GM12864 (cell line): ENCODE results near the gene PPARA.
A peak's percentile ranks its signal among the peaks of the same experiment; 100 is the strongest.

ENCODE experiments used
- DNase-seq: peaks from one replicate; pipeline ENCODE4 v3.0.0-alpha.2; 2011; ENCODE audit warnings: low read depth
- H3K4me3 ChIP-seq: 2 replicates; pipeline ENCODE4 v1.5.1; 2011; ENCODE audit warnings: mild to moderate bottlenecking, low read depth, low read length, control low read depth
- CTCF ChIP-seq: IDR thresholded peaks from 2 replicates; pipeline ENCODE4 v1.5.1; 2011; ENCODE audit warnings: low read depth, mild to moderate bottlenecking, moderate library complexity, low read length, control low read depth, inconsistent platforms; ENCODE audit errors: missing control alignments

Gene PPARA

GRCh38 chr22:46119729-46120419 is 30.5 kb upstream of the PPARA start:
- no peak for TF ChIP-seq CTCF
- no peak for DNase-seq
- no peak overlapping the region for H3K4me3 ChIP-seq

- DNase-seq: no peak
- no peak overlapping the region for H3K4me3 ChIP-seq
- TF ChIP-seq CTCF: no peak
Observed at GRCh38 chr22:46120420-46120737, 29.9 kb upstream of the PPARA start.

GRCh38 chr22:46121079-46121478 is 29.2 kb upstream of the PPARA start:
- no peak for TF ChIP-seq CTCF
- H3K4me3 ChIP-seq: no peak overlapping the region
- no peak for DNase-seq

GRCh38 chr22:46121523-46122287 is 28.6 kb upstream of the PPARA start:
- no peak overlapping the region for H3K4me3 ChIP-seq
- TF ChIP-seq CTCF: no peak
- no peak for DNase-seq

DNA sequence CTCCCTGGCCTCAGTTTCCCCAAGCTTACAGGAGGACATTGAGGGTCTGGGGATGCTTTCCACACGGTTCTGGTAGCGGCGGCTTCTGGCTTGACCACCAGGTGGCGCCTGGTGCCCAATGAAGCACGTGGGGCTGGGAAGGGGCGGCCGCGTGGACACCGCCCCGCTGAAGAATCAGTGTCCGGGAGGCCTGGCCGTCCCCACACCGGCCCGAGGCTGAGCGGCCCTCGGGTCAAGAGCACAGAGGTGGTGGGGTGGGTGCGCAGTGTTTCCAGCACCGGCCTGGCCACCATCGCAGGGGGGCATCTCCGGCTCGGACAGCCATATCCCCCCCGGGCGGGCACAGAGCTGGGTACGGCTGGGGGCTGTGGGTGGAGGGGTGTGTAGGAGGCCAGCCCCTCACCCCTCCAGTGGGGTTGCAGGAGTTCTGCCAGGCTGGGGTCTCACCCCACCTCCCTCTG is 27.8 kb upstream of the PPARA start:
- H3K4me3 ChIP-seq: no peak overlapping the region
- TF ChIP-seq CTCF: peak; percentile 90
- no peak for DNase-seq

DNA sequence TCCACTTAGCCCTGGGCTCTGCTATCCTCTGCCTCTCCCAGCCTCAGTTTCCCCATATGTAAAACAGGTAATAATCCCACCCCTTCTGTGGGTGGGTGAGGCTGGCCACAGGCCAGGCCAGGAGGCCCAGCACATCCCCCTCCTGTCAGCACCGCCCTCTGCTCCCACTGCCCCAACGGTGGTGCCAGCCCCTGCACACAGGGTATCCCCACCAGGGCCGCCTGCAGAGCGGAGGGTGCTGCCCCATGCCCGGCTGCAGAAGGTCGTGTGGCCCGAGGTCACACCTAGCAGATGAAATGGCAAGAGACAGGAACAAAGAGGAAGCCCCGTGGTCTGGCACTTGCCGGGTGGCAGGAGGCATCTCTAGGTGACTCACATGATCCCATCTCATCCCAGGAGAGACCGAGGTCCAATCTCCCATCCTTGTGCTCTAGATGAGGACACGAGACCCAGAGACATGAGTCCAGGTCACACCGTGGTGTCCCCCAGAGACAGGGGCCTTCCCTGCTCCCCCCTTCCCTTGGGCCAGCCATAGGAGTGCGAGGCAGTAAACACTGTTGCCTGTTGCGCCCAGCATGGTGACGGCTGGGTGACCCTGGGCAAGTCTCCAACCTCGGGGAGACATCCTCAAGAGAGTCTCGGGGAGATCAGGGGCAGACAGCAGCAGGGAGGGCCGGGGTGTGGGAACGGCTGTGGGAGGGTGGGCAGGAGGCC is 27.2 kb upstream of the PPARA start:
- DNase-seq: no peak
- no peak overlapping the region for H3K4me3 ChIP-seq
- TF ChIP-seq CTCF: no peak
